Breast epithelium (tissue), 3 donors: ENCODE results near the gene WDPCP.

Source experiments
- CTCF ChIP-seq, 3 donors: fragments of 450-650 bp; IDR thresholded peaks; one replicate each; pipeline ENCODE4 v1.5.1; 2016 to 2017; ENCODE audit warnings: antibody characterized with exemption in 3 of 3, mild to moderate bottlenecking in 3 of 3, moderate library complexity in 3 of 3
- POLR2AphosphoS5 ChIP-seq, 3 donors: sonication (generic); formaldehyde crosslinking; IDR thresholded peaks; one replicate each; pipeline ENCODE4 v1.6.1; 2017; ENCODE audit warnings: antibody characterized with exemption in 3 of 3

- TF ChIP-seq CTCF (IDR thresholded peaks at IDR 0.05): no peak
- TF ChIP-seq POLR2AphosphoS5 (IDR thresholded peaks at IDR 0.05): no peak
Measured at GRCh38 chr2:63465633-63466032, 122.6 kb downstream of the WDPCP start.
